HT-29 (cell line): ENCODE results near the gene CSTPP1. TPM values are rescaled to one million over a fixed set of nuclear protein-coding genes. Genes with fewer than 3 reads are reported as not detected.
"Not testable (repeated sequence)": the region's sequence is repeated elsewhere in the genome, so short reads cannot be mapped to it uniquely, and the experiment has no call there.

ENCODE experiments used
- DNase-seq: peaks from one replicate; pipeline ENCODE4 v3.0.0-alpha.2; 2015; ENCODE audit warnings: low spot score
- total RNA-seq: library from RNA; depleted of rRNA; stranded (reverse); fragments of >200 nt; shearing (Covaris generic); gene quantifications from 2 replicates; pipeline ENCODE4 v1.2.3, GENCODE V29; 2014

Gene CSTPP1
- total RNA-seq, 1 experiment from 2014 or later, result 61.6 TPM

DNA sequence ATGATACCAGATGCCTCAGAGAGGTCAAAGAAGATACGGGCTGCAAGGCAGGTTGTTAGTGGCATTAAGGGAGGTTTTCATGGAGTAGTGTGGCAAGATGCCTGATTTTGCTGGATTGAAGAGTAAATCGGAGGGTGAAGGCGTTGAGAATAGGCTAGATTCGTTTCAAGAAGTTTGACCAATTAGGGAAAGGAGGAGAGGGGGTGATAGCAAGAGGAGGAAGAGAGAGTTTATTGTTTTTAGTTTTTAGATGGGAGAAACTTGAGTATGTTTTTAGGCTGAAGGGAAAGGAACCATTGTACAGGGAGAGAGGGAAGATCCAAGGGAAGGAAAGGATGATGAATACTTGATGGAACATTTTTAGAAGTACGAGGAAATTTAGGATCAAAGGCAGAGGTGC, 16.5 kb downstream of the CSTPP1 start:
- no peak for DNase-seq

- no peak for DNase-seq
Measured at GRCh38 chr11:46958777-46959176, 22.2 kb downstream of the CSTPP1 start.

- DNase-seq, result no peak
Measured at GRCh38 chr11:46961041-46961440, 24.5 kb downstream of the CSTPP1 start.

DNA sequence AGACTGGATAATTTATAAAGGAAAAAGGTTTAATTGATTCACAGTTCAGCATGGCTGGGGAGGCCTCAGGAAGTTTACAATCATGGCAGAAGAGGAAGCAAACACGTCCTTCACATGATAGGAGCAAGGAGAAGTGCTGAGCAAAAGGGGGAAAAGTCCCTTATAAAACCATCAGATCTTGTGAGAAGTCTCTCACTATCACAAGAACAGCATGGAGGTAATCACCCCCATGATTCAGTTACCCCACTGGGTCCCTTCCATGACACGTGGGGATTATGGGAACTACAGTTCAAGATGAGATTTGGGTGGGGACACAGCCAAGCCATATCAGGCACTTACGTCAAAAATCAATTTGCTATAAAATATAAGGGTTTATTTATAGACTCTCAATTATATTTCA, 25.3 kb downstream of the CSTPP1 start:
- DNase-seq, result not testable (repeated sequence)

DNA sequence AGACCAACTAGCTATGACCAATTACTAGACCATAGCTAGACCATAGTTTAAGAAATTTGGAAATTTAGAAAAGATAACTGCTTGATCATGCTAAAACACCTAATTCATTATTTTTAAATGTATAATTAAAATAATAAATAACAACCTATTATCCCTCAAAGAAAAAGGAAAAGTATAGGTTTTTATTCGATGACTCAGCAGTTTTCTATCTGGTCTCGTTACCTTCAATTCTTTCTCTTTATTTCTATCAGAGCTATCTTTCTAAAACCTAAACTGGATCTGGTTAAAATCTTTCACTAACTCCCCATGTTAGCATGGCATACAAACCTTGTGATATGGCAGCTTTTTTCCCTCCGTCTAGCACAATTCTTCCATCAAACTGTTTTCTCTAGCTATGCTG, 27.3 kb downstream of the CSTPP1 start:
- DNase-seq, result no peak

DNA sequence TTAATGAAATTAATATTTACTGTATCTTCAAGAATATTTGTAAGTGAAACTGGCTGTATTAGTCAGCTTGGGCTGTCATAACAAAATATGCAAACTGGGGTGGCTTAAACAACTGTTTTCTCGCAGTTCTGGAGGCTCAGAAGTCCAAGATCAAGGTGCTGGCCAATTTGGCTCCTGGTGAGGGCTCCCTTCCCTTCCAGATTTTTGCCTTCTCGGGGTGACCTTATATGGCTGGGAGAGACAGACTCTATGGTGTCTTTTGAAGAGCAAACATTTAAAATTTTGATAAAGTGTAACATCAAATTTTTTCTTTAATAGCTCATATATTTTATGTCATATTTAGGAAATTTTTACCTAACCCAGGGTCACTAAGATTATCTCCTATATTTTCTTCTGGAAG, 30.2 kb downstream of the CSTPP1 start:
- DNase-seq, result no peak

GRCh38 chr11:46967962-46968361, 31.4 kb downstream of the CSTPP1 start:
- DNase-seq, result no peak

DNA sequence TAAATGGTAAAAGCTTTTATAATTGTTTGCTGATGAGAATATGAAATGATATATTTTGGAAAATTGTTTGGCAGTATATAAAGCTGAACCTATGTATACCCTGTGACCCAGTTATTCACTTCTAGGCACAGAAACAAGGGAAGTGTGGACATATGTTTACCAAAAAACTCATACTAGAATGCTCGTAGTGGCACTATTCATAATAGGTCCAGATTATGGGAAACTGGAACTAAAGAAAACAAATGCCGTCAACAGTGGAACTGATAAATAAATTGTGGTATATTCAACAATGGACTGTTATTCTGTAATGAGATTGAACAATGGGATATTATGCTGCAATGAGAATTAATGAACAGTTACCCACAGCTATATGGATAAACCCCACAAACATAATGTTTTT, 32.8 kb downstream of the CSTPP1 start:
- no peak for DNase-seq

DNA sequence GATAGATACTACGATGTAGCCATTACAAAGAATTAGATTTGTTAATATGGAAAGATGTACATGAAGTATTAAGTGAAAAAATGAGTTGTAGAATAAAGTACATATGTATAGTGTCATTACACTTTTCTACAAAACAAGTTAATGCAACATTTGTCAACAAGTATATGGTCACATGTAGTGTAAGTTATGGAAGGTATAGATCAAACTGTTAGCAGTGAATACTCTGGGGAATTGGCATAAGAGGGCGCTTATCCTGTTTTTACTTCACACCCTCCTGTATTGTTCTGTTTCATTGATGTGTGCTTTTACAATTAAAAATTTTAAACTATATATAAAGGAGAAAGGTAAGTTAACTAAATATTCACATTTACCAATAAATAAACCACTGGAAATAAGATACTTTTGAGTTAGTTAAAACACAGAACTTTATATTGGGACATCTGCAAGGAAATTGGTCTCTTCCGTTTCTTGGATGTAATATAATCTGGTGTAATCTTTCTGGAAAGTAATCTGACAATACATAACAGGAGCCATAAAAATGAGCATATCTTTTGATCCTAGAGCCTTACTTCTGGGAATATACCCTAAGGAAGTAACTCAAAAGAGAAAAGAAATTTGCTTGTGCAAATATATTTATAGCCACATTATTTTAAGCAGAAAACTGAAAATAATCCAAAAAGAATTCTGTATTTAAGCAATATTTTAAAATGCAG, 34.5 kb downstream of the CSTPP1 start:
- no peak for DNase-seq

DNA sequence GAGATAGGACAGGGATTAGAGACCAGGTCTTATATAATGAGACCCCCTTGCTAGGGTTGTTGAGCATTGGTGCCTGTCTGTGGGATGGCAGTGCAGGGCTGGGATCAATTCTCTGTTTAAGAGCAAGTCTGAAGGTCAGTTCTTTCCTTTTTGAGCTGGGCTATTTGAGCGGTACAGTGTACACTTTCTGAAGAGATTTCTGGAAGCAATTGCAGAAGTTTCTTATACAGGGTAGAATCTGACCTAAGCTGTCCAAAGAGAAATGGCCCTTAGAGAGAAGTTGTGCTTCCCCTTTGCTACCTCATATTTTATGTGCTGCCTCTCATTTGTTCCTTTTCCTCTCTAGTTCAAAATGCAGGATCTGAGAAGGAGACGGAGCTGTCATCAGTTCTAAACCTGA, 35.8 kb downstream of the CSTPP1 start:
- DNase-seq, result no peak

- DNase-seq, result no peak
Measured at GRCh38 chr11:46972821-46973220, 36.3 kb downstream of the CSTPP1 start.

DNA sequence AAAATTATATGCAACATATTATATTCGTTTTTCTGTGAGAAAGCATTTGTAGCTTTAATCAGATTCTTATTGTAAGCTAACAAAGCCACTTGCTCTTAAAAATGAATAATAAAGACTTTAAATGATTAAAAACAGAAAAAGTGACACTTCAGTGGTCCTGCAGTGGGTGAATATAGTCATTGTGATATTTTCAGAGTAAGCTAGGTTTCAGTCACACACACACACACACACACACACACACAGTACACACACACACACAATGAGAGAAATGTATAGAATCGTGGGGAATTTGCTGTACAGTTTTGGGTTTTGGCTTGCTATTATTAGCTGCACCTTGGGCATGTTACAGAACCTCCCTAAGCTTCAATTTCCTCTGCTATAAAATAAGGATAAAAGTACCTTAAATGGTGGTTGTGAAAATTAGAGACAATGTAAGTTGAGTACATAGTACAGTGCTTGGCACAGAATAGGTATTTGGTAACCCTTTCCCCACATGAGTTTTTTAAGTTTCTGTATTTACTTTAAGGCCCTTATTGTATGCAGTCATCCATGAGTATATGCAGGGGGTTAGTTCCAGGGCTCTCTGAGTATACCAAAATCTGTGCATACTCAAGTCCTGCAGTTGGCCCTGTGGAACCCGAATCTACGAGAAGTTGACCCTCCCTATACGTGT, 39.8 kb downstream of the CSTPP1 start:
- no peak for DNase-seq

DNA sequence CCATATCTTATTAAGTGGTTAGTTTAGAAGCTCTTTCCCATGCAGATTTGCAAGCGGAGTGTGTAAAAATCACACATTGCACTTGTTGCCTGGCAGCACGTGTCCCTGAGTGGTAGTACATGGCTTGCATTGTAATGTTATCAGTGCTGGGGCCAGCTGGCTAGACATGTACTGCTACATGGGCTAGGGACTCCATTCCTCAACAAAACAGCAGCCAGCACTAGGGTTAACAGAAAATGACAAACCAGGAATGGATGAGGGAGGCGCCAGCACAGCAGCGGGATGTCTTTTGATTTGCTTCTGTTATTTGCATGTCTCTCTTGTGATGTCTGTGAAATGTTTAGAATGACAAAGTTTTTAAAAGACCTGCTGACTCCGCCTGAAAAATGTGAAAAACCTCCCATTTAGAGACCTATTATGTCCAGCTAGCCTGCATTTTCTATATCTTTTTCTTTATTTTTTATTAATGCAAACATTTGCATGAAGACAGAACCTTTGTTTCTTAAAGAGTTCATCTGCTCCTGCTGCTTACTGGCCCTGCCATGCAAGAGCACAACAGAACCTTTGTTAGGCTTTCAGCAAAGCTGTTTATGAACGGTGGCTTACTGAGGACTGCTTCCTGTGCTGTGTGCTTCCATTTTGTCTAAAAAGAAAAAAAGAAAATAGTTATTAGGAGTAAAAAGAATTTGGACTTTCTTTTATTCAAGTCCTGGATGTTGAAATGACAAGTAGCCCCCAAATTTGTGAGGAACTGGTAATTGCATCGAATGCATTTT, 40.7 kb downstream of the CSTPP1 start:
- DNase-seq, result no peak

DNA sequence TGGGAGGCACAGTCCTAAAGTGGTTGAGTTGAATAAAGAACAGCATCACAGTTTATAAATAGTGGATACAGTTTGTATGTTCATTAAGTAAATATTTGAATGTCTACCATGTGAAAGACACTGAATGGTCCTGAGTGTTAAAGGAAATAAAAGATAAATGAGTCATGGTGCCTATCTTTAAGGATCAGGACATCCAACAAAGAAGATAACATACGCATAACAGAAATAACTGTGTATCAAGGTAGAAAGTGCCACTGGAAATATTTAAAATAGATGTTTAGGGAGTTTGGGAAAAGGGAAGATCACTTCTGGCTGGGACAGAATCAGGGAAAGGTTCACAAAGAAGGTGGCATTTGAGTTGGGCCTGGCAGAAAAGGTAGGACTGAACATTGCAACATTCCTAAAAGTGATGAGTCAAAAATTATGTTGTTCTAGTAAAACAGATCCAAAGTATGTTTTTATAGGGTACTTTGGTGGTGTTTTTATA, 41.5 kb downstream of the CSTPP1 start:
- DNase-seq, result peak; percentile 25

DNA sequence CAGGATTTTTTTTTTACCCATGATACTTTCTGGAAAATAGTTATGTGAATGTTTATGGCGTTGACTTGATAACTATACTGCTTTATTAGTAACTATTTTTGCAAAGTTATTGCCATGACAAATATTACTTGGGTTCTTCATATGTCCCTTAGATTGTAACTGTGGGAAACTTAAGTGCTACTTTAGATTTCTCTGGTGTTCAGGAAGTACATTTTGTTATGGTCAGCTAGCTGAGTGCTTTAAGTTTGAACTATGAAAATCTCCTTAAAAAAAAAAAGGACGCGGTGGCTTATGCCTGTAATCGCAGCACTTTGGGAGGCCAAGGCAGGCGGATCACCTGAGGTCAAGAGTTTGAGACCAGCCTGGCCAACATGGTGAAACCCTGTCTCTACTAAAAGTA, 42.8 kb downstream of the CSTPP1 start:
- no peak for DNase-seq

DNA sequence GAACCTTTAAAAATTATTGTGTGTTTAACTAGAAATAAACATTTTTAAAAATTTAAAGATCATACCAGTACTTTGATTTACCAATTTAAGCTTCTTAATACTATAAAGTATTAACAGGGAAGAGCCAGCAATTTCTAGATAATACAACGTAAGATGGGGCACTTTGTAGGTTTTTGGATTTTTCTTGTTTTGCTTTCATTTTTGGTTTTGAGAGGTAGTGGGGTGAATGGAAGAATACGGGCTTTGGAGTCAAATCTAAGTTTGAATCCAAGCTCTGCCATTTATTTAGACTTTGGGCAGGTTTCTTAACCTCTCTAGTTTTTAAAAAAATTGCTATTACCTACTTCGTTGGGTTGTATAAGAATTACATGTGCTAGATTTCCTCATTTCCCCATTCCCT, 44.9 kb downstream of the CSTPP1 start:
- no peak for DNase-seq

GRCh38 chr11:46982797-46983452, 46.4 kb downstream of the CSTPP1 start:
- DNase-seq, result no peak

DNA sequence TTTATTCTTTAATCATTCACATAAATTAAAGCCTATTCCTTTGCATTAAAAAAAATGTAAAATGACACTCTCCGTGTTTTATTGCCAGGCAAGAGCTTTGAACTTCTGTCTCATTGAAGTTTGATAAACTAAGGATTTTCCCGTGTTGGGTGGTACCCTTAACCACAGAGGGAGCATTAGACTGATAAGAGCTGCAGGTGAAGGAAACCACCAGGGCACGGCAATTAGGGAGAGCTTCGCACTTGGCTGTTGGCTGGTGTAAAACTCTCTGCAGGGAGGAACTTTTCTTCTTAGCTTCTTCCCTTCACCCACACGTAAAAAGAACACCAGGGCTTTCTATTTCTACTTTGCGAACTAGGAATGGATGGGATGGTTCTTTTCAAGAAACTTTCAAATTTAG, 47.0 kb downstream of the CSTPP1 start:
- DNase-seq, result no peak

DNA sequence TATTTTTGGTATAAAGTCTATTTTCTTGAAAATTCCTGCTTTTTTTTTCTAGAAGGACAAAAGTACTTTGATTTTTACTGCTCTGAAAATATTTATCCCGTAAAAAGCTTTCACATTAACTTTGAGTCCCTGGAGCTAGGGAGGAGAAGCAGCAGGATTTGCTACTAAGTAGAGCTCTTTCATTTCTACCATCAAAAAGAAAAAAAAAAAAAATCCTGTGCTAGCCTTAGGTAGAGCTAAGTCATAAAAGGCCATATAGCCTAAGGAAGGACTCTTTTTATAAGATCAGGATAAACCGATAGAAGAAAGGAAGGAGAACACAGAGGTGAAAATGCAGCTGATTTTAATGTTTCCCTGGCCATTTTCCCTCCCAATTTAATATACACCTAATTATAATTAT, 48.0 kb downstream of the CSTPP1 start:
- no peak for DNase-seq

- DNase-seq, result no peak
Measured at GRCh38 chr11:46984987-46985386, 48.4 kb downstream of the CSTPP1 start.

- no peak for DNase-seq
Measured at GRCh38 chr11:46987183-46987582, 50.6 kb downstream of the CSTPP1 start.
